NCI-H524 (cell line): ENCODE data around the gene SIVA1.

Source experiments
- DNase-seq, 2 experiments: peaks; one replicate each; lab custom pipeline; 2025; lab: John Stamatoyannopoulos, UW

SIVA1 gene

DNA sequence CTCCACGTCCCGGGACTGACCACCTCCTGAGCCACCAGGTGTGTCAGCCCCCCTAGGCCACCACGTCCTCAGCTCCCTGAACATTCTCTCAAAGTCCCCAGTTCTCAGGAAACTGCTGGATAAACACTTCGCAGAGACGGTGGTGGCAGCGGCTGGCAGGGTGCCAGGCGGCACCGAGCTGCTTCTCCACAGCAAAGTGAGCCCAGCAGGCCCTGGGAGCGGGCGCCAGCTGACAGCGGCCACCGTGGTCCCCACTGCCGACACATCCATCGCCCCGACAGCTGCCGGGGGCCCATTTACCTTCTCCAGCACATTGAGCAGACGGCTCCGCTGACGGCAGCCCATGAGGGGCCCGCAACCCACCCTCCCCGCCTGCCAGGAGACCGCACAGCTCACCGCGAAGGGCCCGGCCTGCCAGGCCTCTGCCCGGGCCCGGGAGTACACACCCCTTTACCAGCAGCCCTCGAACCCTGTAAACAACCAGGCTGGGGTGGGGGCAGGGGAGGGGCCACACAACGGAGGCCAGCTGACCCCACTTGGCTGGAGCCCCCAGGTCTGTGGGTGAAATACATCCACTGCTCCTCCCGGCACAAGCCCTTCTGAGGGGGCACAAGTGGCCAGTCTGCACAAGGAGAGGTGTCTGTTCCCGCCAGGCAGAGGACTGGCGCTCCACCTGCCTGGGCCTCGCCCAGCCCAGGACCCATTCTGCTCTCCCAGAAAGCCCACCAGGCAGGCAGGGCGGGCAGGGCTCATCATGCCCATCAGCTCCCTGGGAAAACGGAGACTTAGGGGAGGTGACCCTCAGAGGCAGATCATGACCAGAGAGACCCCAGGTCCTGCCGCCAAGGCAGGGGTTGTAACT, 32.1 kb downstream of the SIVA1 start:
- peak; percentile 19 to 56 for DNase-seq

DNA sequence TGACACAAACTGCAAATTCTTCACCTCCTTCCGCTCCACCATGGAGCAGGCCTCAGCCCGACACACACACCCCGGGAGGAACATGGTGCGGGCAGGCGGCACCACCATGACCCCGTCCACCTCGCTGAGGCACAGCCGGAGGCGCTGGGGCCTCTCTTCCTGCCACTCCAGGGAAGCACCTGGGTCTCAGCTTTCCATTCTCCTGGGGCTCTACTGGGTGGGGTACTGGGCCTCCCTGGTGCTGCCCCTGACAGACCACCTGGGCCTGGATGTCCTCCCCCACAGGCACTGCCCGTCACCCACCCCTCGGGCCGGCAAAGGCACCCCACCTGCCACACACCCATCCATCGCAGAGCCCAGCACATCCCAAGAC, 32.7 kb downstream of the SIVA1 start:
- DNase-seq: no peak

DNA sequence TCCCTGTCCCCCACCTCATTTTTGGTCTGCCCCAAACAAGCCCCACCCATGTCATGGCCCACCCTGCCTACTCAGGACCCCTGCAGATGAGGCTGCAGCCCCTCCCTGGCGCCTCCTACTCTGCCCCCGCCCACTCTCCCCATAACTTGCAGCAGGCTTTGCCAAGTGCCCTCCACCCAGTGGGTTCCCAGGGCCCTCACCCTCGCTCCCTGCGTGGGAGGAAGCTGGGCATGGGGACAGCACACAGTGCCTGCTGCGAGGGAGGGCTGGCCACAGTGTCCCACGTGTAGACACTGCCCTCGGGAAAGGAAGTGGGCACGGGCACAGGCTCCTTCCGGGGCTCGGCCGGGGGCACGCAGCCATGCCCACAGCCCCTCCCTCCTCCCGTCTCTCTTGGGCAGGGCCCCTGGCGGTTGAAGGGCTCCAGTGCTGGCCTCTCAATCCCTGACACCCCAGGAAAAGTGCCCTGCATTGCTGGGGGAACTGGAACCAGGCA, 33.2 kb downstream of the SIVA1 start:
- DNase-seq: no peak

DNA sequence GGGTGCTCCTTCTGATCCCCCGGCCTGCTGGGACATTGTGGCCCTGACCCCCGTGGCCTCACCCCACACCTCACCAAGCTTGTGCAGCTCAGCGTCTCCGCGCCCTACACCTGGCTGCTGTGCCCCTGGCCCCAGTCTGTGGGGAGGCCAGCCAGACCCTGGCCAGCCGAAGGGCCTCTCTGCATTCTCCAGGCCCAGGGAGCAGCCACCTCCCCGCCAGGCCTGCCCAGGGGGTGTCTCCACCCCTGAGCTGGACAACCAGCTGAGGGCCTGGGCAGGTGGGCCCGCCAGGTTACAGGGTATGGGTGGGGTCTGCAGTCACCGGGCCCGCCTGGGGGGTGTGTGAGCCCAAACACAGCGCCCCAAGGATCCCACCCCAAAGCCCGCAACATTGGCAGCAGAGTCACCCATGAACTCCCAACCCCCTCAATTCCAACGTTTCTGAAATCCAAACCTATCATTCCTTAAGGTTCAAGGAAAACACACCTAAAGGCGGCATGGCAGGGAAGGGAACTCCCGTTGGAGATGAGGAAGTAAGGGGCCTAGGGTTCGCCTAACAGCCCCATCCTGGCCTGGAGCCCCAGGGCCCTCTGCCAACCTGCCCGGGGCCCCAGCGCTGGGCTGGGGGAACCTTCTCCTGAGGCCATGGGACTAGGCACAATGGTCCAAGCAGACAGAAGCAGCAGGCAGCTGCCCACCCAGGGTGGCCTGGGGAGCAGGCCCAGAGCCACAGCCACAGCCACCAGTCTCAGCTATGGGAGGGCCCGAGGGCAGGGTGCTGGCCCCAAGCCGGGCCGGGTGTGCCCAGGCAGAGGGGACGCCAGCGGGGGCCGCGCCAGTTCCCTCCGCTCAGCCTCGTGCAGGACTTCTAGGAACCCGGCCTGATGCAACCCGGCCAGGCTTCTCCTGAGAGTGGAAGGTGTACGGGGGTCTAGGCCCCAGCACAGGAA, 34.1 kb downstream of the SIVA1 start:
- no peak for DNase-seq

DNA sequence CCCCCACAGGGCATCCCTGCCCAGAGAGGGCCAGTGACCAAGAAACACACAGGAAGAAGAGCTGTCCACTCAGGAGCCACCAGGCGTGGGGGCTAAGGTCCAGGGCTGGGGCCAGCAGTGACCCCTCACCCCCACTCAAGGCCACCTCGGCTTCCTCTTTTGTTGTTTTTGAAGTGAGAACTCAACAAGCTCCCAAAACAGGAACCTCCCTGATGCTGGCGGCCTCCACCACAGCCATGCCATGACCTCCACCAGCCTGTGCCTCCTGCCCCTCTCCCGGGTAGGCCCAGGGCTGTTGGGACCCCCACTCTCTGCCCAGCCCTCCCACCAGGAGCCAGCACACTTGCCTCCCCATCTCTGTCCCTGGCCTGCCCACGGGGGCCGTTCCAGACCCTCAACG, 34.8 kb downstream of the SIVA1 start:
- DNase-seq: no peak

DNA sequence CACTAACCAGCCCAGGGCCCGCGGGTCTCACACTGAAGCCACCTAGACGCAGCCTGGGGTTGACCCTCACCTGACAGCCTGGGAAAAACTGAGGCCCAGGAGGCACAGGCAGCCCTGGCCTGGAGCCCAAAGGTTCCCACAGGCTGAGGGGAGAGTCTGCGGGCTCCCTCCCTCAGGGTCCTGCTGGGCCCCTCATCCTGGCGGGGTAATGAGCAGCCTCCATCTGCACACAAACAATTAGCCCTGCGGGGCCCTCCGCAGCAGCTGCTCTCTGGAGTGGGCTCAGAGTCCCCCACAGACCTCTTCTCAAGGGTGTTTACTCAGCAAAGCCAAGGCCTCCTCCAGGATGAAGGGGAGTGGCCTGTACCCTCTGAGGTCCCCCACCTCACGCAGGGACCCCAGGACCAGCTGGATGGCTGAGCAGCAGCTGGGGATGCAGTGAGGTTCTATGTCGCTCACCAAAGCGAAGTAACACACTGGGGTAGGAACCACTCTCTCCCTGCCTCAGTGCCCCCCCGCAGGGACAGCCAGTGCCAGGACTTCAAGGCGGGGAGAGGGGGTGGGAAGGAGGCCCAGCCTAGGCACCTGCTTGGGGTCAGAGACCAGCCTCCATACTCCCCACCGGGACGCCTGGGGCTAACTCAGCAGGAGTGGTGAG, 35.3 kb downstream of the SIVA1 start:
- peak; percentile 94 to 99 for DNase-seq

DNA sequence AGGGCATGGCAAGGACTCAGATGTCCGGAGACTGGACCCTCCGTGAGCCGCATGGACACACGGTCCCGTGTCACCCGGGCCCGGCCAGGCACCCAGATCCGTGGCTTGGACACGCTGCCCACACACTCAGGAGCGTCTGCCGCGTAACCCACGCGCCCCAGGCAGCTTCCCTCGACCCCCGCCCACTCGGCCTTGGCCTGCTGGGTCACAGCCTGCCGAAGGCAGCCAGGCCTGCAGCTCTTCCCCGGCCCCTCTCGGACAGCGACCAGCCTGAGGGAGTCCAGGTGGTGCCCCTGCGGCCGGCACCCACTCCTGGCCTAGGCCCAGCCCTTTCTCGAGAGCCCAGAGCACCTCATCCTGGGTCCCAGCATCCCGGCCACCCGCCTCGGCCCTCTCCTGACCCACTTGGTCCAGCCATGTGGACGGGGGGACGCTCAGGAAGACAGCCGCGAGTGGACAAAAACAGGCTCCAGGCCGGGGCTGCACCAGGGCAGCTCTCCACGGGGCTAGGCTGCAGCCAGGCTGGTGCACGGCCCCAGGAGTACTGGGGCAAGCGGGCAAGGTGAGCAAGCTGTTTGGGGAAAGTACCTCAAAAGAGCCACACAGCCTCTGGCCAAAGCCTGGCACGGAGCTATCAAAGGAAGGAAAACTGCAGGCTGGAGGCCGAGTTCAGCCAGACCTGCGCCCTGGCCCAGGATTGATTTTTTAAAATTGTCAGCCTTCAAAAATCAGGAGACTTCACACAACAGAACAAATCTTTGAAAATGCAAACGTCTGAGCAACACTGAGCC, 36.1 kb downstream of the SIVA1 start:
- DNase-seq: no peak

DNA sequence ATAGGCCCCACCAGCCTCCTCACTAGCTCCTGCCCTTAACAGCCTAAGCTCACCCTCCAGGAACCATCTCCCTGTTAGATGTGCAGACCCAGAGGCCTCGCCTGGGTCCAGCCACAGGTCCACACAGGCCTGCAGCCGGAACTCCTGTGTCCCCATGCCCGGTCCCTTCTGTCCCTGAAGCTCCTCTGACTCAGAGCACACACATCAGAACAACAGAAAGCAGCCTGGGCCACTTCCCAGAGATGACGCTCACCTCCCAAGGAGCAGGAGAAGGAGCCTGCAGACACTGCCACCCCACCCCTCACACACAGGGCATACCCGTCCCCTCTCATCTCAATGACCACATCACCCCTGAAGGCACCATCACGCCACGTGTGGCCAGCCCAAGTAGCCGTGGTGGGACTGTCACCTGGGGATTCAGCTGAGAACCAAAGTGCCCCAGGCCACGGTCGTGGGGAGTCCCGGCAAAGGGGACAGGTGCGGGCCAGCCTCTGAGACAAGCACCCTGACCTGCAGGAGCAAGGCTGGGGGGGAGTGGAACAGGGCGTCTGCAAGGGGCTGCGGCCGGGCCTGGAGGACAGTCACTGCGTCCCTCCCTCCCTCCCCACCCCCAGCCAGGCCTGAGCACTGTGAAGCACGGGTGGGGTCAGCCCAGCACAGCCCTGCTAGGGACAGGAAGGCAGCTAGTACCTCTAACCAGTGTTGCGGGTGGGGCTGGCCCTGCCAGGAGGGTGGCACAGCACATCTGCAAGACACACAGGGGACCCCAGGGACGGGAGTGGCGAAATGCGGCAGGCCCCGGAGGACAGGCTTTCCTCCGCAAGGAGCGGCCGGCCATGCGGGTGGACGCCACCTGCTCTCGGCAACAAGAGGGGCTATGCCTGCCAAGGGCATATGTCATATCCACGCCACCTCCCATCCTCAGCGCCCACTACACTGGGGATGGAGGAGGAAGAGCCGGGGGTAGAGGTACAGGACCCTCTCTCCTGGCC, 37.1 kb downstream of the SIVA1 start:
- DNase-seq: no peak

DNA sequence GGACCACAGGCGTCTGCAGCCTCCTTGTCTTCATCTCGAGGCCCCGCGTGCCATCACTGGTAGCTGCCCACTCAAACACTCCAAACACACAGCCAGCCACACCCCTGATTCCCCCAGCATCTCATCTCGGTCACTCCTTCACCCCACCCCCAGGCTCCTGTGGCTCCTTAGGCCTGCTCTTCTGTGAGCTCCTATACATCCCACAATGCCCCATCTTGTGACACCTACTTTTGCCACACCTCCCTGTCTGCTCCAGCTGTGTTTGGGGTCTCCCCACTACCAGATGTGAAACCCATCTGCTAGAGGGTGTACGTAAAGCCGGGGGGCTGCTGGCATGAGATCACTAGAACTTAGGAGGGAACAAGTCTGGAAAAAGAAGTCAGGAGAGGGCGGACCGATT, 38.5 kb downstream of the SIVA1 start:
- DNase-seq: no peak

DNA sequence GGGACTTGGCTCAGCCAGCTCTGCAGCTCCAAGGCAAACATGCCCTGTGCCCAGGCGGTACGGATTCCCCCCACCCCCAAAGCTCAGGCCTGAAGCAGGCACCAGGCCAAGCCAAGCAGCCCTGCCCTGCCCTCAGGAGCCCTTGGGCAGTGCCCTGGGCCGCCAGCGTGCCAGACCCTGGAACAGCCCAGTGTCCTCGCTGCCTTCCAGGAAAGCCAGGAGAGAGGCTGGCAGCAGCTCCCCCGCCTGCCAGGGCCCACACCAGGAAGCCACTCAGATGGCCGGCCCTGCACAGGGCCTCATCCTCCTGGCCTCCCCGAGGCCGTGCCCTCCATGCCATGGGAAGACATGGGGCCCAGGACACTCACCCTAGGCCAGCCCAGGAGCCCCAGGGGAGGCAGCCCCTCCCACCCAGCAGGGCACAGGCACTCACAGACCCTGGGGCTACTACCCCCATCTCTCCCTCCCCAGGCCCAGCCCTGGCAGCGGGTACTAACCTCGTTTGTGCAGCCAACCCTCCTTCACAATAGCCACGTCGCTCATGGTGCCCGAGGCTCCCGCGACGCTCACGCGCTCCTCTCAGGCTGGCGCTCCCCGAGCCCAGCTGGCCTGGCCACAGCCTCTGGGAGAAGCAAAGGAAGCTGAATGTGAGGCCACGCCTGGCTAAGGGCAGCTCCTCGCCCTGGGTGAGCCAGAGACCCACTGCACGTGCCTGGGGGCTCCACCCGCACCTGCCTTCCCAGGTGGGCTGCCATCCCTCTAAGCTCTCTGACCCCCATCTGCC, 39.3 kb downstream of the SIVA1 start:
- DNase-seq: no peak

DNA sequence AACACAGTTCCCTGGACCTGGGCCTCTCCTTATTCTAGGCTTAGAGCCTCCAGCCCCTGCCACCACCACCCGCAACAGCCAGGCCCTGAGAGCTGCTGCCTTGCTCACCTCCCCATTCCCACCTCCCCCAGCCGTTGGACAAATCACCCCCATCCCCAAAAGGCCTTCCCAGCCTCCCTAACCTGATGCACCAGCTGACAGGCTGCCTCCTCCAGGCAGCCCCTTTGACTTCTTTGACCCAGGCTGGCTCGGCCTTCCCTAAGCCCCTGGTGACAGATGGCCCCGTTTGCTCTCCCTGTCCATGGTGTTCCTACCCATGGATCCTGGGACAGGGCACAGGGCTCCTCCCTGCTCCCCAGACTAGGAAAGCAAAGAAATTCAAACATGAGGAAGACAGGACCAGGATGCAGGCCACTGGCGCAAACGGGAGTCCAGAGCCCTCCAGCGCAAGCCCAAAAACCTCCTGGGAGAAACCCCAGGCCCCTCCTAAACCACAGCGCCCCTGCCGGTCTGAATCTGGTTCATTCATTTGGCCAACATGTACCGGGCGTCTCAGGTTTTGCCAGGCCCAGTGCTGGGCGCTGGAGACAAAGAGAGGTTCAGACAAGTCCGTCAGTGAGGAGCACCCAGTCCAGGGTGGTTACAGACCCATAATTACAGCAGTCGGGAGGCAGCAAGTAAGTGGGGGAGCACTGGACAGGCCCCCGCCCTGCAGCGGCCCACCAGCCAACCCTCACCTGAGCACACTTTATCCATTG, 40.2 kb downstream of the SIVA1 start:
- no peak for DNase-seq

DNA sequence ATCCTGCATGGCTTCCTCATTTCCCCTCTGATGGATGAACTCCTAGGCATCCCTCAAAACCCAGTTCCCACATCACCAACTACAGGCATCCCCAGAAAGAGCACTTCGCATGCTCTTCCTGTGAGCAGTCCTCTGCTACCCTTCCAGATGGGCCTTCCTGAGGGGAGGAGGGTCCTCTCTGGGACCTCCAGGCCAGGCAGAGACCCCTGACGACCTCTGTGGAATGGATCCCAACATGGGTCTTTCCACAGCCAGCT, 40.7 kb downstream of the SIVA1 start:
- DNase-seq: no peak

DNA sequence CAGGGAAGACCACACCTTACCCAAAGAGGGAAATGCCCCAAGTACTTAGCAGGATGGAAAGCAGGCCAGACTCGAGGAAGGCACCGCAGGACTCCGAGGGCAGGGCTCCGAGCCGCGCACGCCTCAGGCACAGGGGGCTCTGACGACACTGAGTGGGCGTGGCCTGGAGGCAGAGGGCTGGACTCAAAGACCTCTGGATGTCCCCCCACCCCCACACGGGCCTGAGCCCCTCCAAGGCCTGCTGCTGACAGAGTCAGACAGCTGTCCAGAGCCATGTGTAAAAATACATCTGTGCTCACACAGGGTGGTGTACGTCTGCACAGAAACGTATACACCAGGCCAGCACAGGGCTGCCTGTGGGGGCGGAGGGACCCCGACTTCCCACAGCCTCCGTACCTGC, 41.2 kb downstream of the SIVA1 start:
- peak in 1 of 2 experiments; percentile 45 for DNase-seq

DNA sequence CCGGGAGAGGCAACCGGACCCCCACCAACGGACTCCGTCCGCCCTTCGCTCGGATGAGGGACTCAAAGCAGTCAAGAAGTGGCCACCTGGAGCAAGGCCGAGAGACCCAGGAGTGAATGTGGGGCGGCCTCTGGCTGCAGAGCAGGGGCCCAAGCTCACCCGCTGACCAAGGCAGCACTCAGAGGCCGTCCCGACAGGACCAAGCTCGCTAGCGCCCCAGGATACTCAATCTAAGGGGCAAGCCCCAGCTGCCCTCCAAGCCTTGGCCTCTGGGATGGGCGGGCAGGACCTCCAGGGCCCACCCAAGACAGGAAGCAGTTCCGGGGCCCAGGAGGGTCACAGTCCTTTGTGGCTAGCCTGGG, 41.7 kb downstream of the SIVA1 start:
- no peak for DNase-seq

DNA sequence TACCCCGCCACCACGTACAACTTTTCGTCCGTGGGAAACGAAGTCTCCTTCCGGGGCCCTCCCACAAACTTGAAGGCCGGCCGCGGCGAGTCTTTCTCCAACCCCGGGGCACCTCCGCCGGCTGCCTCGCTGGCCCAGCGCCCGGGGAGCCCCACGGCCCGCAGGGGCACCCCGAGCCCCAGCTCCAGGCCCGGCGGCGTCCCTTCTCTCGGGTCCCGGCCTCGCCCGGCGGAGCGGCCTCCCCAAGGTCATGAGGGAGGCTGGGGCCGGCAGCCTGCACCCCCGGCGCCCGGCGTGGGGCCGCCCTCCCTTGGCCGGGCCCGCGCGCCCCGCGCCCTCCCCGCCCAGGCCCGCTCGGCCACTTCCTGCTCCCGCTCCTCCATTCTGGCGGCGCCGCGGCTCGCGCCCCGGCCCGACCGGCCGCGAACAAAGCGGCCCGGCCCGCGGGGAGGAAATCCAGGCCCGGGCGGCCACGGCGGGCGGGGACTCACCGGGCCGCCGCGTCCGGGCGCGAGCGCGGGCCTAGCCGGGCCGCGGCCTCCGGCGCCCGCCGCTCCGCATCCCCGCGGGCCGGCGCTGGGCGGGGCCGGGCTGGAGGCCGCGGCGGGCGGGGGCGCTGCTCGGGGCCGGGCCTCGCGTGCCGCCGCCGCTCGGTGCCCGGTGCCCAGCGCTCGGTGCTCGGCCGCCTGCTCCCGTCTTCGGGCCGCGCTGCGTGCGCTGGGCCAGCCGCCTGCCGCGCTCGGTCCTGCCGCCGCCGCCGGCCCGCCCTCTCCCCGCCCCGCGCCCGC, 42.2 kb downstream of the SIVA1 start, which contains the start of gene AKT1:
AKT1 (minus strand) TSS at position 756 of the 788 bp plus-strand sequence. CDS start 3,105 bp downstream, outside the sequence.
- DNase-seq: no peak

DNA sequence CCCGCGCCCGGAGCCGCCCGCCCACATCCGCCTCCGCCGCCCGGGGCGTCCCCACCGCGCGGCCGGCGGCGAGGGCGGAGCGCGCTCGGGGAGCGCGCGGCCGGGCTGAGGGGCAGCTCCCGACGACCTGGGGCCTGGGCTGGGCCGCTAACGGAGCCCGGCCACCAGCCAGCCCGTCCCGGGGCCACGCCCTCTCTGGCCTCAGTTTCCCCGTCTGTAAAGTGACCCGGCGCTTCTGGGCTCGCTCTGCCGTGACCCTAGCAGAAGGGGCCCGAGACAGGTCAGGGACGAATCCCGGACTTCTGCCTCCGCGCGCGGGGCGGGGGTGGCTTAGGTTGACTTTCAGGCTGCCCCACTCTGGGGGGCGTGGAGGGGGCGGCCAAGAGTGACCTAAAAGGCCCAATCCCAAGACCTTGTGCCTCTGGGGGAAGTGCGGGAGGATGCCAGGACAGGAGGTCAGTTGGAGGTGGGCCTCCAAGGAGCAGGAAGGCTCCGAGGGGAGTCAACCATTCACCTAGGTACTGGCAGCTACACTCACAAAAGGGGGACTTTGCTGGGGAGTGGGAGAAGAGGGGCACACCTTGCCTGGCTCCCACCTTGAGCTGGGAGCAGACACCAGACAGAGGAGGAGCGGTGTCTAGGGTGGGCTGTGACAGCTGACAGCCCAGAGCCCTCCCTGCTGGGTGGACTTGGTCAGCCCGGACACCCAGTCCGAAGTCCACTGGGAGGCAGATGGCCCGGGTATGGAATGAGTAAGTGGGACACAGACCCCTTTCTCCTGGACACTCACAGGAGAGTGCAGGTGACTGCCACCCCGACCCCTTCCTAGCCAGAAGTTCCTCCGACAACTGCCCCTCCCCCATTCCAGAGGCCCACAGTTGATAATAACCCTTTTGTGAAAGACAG, 43.1 kb downstream of the SIVA1 start:
- peak in 1 of 2 experiments; percentile 29 for DNase-seq

DNA sequence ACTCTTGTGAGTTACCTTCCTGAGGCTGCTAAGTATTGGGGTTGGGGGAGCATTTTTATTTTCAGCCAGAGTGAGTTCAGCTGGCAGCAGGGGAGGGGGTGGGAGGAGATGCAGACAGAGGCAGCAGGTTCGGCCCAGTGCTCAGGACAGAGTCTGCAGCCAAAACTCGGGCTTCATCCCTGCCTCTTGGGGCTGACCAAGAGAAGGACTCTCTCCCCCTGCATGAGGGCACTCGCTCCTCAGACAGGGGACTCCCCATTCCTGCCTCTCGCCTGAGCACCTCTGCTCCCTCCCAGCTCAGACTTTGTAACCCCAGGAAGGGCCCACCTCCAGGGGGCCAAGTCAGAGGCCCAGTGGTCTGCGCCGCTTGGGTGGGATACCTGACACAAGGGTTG, 43.7 kb downstream of the SIVA1 start:
- DNase-seq: no peak
